Measurements from ENCODE around the gene CCL1. TPM values are rescaled to one million over a fixed set of nuclear protein-coding genes. Genes with fewer than 3 reads are reported as not detected.

Gene CCL1
- total RNA-seq, 1 donor from 2014 or later: not detected

GRCh38 chr17:34399725-34400124 is 36.7 kb upstream of the CCL1 start:
- Mint-ChIP-seq H3K4me3 (ENCODE audit: unreplicated experiment) (no peak overlapping the region), H3K27me3 (ENCODE audit: unreplicated experiment) (peaks cover 6% of the 10 kb centered on the region), H3K36me3 (ENCODE audit: unreplicated experiment) (no peaks in the 10 kb centered on the region), H3K9me3 (ENCODE audit: unreplicated experiment) (no peaks in the 10 kb centered on the region), H3K27ac (ENCODE audit: unreplicated experiment) (no peak overlapping the region), H3K4me1 (ENCODE audit: low read depth, unreplicated experiment) (peaks cover 7% of the 10 kb centered on the region)
- TF ChIP-seq, protein P1, sequence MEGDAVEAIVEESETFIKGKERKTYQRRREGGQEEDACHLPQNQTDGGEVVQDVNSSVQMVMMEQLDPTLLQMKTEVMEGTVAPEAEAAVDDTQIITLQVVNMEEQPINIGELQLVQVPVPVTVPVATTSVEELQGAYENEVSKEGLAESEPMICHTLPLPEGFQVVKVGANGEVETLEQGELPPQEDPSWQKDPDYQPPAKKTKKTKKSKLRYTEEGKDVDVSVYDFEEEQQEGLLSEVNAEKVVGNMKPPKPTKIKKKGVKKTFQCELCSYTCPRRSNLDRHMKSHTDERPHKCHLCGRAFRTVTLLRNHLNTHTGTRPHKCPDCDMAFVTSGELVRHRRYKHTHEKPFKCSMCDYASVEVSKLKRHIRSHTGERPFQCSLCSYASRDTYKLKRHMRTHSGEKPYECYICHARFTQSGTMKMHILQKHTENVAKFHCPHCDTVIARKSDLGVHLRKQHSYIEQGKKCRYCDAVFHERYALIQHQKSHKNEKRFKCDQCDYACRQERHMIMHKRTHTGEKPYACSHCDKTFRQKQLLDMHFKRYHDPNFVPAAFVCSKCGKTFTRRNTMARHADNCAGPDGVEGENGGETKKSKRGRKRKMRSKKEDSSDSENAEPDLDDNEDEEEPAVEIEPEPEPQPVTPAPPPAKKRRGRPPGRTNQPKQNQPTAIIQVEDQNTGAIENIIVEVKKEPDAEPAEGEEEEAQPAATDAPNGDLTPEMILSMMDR (IDR thresholded peaks at IDR 0.05; ENCODE audit: partially characterized antibody, unreplicated experiment): no peak
- DNase-seq: no peak

- no peaks in the 10 kb centered on the region for H3K9me3 Mint-ChIP-seq (ENCODE audit: unreplicated experiment)
- no peak overlapping the region for H3K4me3 Mint-ChIP-seq (ENCODE audit: unreplicated experiment)
- TF ChIP-seq, protein P1 (IDR thresholded peaks at IDR 0.05; ENCODE audit: partially characterized antibody, unreplicated experiment): no peak
These were observed 36.0 kb upstream of the CCL1 start for GRCh38 chr17:34398990-34399389.

DNA sequence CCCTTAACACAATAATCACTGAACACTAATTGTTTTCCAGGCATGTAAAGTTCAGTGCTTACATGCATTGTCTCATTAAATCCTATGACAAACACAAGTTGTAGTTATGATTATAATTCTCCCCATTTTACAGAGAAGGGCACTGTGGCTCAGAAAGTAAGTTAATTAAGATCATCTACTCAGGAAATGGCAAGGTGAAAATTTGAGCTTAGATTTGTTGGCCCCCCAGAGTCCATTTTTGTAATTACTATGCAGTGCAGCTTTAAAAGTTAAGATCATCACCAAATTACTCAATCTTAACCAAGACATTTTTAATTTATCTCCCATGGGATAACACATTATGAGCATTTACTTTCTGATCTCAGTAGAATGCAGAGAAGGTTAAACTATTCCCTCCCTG is 34.2 kb upstream of the CCL1 start:
- H3K27me3 Mint-ChIP-seq (ENCODE audit: unreplicated experiment): peaks cover 6% of the 10 kb centered on the region
- TF ChIP-seq, protein P1 (IDR thresholded peaks at IDR 0.05; ENCODE audit: partially characterized antibody, unreplicated experiment): no peak
- peaks cover 7% of the 10 kb centered on the region for H3K4me1 Mint-ChIP-seq (ENCODE audit: low read depth, unreplicated experiment)
- H3K9me3 Mint-ChIP-seq (ENCODE audit: unreplicated experiment): no peaks in the 10 kb centered on the region
- H3K27ac Mint-ChIP-seq (ENCODE audit: unreplicated experiment): no peak overlapping the region
- H3K4me3 Mint-ChIP-seq (ENCODE audit: unreplicated experiment): peak overlapping the region; percentile 55
- H3K36me3 Mint-ChIP-seq (ENCODE audit: unreplicated experiment): no peaks in the 10 kb centered on the region
- DNase-seq: no peak

More at GRCh38 chr17:34398990-34399389, 36.0 kb upstream of the CCL1 start:
- no peaks in the 10 kb centered on the region for H3K36me3 Mint-ChIP-seq (ENCODE audit: unreplicated experiment)
- peaks cover 6% of the 10 kb centered on the region for H3K27me3 Mint-ChIP-seq (ENCODE audit: unreplicated experiment)
- DNase-seq: no peak
- H3K27ac Mint-ChIP-seq (ENCODE audit: unreplicated experiment): no peak overlapping the region
- peaks cover 7% of the 10 kb centered on the region for H3K4me1 Mint-ChIP-seq (ENCODE audit: low read depth, unreplicated experiment)

DNA sequence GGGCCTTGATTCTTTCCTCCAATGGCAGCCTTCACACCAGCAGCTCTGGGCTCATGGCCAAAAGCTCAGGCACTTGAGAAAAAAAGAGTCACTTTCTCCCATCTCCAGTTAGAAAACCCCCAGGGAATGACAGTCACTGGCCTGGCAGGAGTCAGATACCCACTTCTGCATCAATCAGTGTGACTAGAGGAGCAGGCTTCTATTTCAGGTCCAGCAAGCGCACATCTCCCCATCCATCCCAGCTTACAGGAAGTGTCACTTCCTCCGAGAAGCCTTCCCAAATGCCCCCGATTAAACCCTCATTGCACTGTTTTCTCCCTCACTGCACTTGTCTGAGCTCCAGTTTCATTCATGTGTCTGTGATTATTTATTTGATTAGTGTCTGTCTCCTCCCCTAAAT is 30.4 kb upstream of the CCL1 start:
- H3K27ac Mint-ChIP-seq (ENCODE audit: unreplicated experiment): no peak overlapping the region
- H3K27me3 Mint-ChIP-seq (ENCODE audit: unreplicated experiment): peaks cover 6% of the 10 kb centered on the region
- no peak for DNase-seq
- no peaks in the 10 kb centered on the region for H3K36me3 Mint-ChIP-seq (ENCODE audit: unreplicated experiment)
- H3K4me3 Mint-ChIP-seq (ENCODE audit: unreplicated experiment): no peak overlapping the region
- peaks cover 7% of the 10 kb centered on the region for H3K4me1 Mint-ChIP-seq (ENCODE audit: low read depth, unreplicated experiment)
- TF ChIP-seq, protein P1 (IDR thresholded peaks at IDR 0.05; ENCODE audit: partially characterized antibody, unreplicated experiment): no peak
- no peaks in the 10 kb centered on the region for H3K9me3 Mint-ChIP-seq (ENCODE audit: unreplicated experiment)

DNA sequence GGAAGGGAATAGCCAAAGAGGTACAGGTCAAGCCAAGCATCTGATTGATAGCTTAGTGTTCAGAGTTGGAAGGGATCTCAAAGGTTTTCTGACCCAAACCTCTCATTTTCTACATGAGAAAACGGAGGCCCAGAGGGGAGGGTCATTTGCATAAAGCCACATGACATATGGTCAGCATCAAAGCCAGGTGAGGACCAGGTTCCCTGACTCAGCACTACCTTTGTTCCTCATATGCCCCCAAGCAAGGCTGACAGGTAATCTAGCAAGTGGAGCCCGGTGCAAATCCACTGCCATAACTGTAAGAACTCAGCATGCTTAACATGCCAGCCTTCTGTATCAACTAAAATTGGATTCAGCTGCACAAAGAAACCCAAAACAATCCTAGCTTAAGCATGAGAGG is 28.2 kb upstream of the CCL1 start:
- Mint-ChIP-seq H3K27me3 (ENCODE audit: unreplicated experiment) (peaks cover 2% of the 10 kb centered on the region), H3K36me3 (ENCODE audit: unreplicated experiment) (no peaks in the 10 kb centered on the region), H3K4me3 (ENCODE audit: unreplicated experiment) (no peak overlapping the region), H3K27ac (ENCODE audit: unreplicated experiment) (no peak overlapping the region), H3K4me1 (ENCODE audit: low read depth, unreplicated experiment) (peaks cover under 1% of the 10 kb centered on the region), H3K9me3 (ENCODE audit: unreplicated experiment) (no peaks in the 10 kb centered on the region)
- TF ChIP-seq, protein P1 (IDR thresholded peaks at IDR 0.05; ENCODE audit: partially characterized antibody, unreplicated experiment): no peak
- no peak for DNase-seq

Data from glutamatergic neuron (in vitro differentiated cells).